Hepatocyte (in vitro differentiated cells): ENCODE data around the gene GPD1L.

Source experiments
- EZH2 ChIP-seq: fragments of 200-600 bp; sonication (generic); IDR thresholded peaks from 2 replicates; pipeline ENCODE4 v1.6.1; 2016; ENCODE audit warnings: antibody characterized with exemption, mild to moderate bottlenecking, borderline replicate concordance
- EZH2phosphoT487 ChIP-seq: fragments of 200-600 bp; sonication (generic); IDR thresholded peaks from one replicate; pipeline ENCODE4 v1.6.1; 2018; ENCODE audit warnings: antibody characterized with exemption, mild to moderate bottlenecking, low read depth, moderate library complexity; ENCODE audit not compliant: unreplicated experiment, severe bottlenecking
- TF ChIP-seq, protein P1 (sequence below): fragments of 200-600 bp; sonication (generic); IDR thresholded peaks from 2 replicates; pipeline ENCODE4 v1.5.1; 2016; ENCODE audit warnings: antibody characterized with exemption, mild to moderate bottlenecking; ENCODE audit not compliant: poor library complexity

DNA sequence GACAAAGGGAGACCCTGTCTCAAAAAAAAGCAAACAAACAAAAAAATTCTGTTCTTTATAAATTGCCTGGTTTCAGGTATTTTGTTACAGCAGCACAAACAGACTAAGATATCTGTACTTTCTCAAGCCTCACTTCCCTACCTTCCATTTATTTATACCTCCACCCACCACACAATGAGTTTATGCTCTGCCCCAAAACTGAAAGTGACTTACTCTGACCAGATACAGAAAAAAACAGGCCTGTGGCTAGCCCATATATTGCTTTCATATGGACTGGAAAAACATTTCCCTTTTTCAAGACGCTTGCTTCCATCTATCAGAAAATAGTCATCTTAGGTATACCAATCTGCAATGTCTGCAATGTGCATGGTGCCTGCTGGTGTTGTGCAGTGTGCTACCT is 8.7 kb upstream of the GPD1L start:
- TF ChIP-seq, protein P1, sequence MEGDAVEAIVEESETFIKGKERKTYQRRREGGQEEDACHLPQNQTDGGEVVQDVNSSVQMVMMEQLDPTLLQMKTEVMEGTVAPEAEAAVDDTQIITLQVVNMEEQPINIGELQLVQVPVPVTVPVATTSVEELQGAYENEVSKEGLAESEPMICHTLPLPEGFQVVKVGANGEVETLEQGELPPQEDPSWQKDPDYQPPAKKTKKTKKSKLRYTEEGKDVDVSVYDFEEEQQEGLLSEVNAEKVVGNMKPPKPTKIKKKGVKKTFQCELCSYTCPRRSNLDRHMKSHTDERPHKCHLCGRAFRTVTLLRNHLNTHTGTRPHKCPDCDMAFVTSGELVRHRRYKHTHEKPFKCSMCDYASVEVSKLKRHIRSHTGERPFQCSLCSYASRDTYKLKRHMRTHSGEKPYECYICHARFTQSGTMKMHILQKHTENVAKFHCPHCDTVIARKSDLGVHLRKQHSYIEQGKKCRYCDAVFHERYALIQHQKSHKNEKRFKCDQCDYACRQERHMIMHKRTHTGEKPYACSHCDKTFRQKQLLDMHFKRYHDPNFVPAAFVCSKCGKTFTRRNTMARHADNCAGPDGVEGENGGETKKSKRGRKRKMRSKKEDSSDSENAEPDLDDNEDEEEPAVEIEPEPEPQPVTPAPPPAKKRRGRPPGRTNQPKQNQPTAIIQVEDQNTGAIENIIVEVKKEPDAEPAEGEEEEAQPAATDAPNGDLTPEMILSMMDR = no peak
- TF ChIP-seq EZH2 (no peak), EZH2phosphoT487 (no peak)
